IPS-18a (cell line): ENCODE measurements around the gene KLHL30.

Experiments used
- H3K27ac ChIP-seq: one replicate; pipeline ENCODE4 v1.5.1; 2013; ENCODE audit warnings: low read length
- H3K27me3 ChIP-seq: one replicate; pipeline ENCODE4 v1.6.1; 2013; ENCODE audit warnings: mild to moderate bottlenecking, low read length; ENCODE audit not compliant: control insufficient read depth, insufficient read depth
- H3K36me3 ChIP-seq: one replicate; pipeline ENCODE4 v1.6.1; 2013; ENCODE audit warnings: low read depth, low read length; ENCODE audit not compliant: control insufficient read depth
- H3K4me1 ChIP-seq: one replicate; pipeline ENCODE4 v1.6.1; 2013; ENCODE audit warnings: low read depth, low read length; ENCODE audit not compliant: control insufficient read depth
- H3K4me3 ChIP-seq: one replicate; pipeline ENCODE4 v1.5.1; 2013; ENCODE audit warnings: low read length
- H3K9ac ChIP-seq: one replicate; pipeline ENCODE4 v1.6.1; 2013; ENCODE audit warnings: mild to moderate bottlenecking, low read length, moderate library complexity
- H3K9me3 ChIP-seq: one replicate; pipeline ENCODE4 v1.6.1; 2013; ENCODE audit warnings: low read depth, low read length; ENCODE audit not compliant: control insufficient read depth

KLHL30 gene

GRCh38 chr2:238151628-238152235, 13.3 kb downstream of the KLHL30 start:
- Histone ChIP-seq H3K36me3 (no peaks in the 10 kb centered on the region), H3K27ac (no peak overlapping the region), H3K4me3 (no peak overlapping the region), H3K4me1 (no peaks in the 10 kb centered on the region), H3K27me3 (no peaks in the 10 kb centered on the region), H3K9me3 (no peaks in the 10 kb centered on the region), H3K9ac (no peak overlapping the region)

GRCh38 chr2:238152771-238153688, 14.6 kb downstream of the KLHL30 start:
- no peak overlapping the region for H3K9ac ChIP-seq

GRCh38 chr2:238154570-238154969, 16.1 kb downstream of the KLHL30 start:
- Histone ChIP-seq H3K27ac (no peak overlapping the region), H3K9me3 (no peaks in the 10 kb centered on the region), H3K27me3 (peaks cover 18% of the 10 kb centered on the region), H3K4me3 (no peak overlapping the region), H3K36me3 (no peaks in the 10 kb centered on the region), H3K9ac (no peak overlapping the region), H3K4me1 (no peaks in the 10 kb centered on the region)

More at GRCh38 chr2:238152771-238153688, 14.6 kb downstream of the KLHL30 start:
- Histone ChIP-seq H3K27ac (no peak overlapping the region), H3K36me3 (no peaks in the 10 kb centered on the region), H3K27me3 (peaks cover 8% of the 10 kb centered on the region), H3K4me1 (no peaks in the 10 kb centered on the region), H3K4me3 (no peak overlapping the region), H3K9me3 (no peaks in the 10 kb centered on the region)

- no peak overlapping the region for H3K4me3 ChIP-seq
- no peaks in the 10 kb centered on the region for H3K4me1 ChIP-seq
- H3K9ac ChIP-seq: no peak overlapping the region
- H3K27me3 ChIP-seq: peaks cover 24% of the 10 kb centered on the region
- H3K36me3 ChIP-seq: no peaks in the 10 kb centered on the region
- H3K27ac ChIP-seq: no peak overlapping the region
- H3K9me3 ChIP-seq: no peaks in the 10 kb centered on the region
Observed at GRCh38 chr2:238155051-238155760, 16.7 kb downstream of the KLHL30 start.

- Histone ChIP-seq H3K4me3 (no peak overlapping the region), H3K27ac (no peak overlapping the region), H3K36me3 (no peaks in the 10 kb centered on the region), H3K9me3 (no peaks in the 10 kb centered on the region), H3K27me3 (peaks cover 28% of the 10 kb centered on the region), H3K9ac (no peak overlapping the region), H3K4me1 (no peaks in the 10 kb centered on the region)
Observed at GRCh38 chr2:238155761-238156694, 17.6 kb downstream of the KLHL30 start.

DNA sequence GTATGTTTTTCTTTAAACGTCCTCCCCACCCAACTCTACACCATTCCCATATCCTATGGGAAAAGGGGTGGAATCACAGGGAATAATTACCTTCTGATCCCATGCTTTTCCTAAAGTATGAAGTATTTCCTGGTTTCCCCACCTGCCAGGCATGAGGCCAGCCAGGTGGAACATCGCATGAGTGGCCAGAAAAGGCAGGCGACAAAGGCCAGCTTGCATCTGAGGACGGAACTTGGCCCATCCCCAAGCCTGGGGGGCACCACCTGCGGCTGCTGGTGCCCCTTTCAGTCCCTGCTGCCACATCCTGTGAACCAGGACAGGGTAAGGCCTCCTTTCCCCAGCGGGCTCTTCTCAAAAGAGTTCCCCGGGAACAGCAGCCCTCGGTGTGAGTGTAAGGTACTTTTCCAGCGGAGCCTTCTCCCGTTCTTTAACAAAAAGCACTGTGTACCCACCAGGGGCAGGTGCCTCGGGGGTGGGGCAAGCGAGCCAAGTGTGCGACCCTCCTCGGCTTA, 19.1 kb downstream of the KLHL30 start:
- Histone ChIP-seq H3K27ac (no peak overlapping the region), H3K27me3 (peaks cover 37% of the 10 kb centered on the region), H3K4me1 (no peaks in the 10 kb centered on the region), H3K9me3 (no peaks in the 10 kb centered on the region), H3K36me3 (no peaks in the 10 kb centered on the region), H3K9ac (no peak overlapping the region), H3K4me3 (peak overlapping the region; percentile 66)

DNA sequence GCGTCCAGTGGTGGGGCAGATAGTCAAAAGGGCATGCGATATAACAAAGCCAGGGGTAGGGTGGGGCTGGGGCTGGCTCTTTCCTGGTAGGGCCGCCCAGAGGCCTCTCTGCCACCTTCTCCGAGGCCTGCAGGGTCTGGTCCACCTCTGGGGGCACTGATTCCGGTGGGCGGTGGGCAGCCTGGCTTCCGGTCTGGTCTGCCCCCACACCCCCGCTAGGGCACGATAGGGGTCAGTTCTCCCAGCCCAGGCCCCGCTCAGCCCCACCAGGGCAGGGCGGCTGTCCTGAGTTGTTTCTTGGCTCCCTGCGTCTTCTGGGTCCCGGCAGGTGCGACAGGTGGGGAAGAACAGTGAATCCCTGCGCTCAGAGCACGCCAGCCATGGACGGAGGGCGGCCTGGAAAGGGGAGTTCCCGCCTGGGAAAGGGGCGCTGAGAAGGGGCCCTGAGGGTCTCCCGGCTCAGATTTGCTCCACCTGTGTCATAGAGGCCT, 19.6 kb downstream of the KLHL30 start:
- no peak overlapping the region for H3K27ac ChIP-seq
- H3K36me3 ChIP-seq: no peaks in the 10 kb centered on the region
- H3K27me3 ChIP-seq: peaks cover 42% of the 10 kb centered on the region
- H3K4me3 ChIP-seq: peak overlapping the region; percentile 66
- H3K4me1 ChIP-seq: no peaks in the 10 kb centered on the region
- no peak overlapping the region for H3K9ac ChIP-seq
- H3K9me3 ChIP-seq: no peaks in the 10 kb centered on the region

GRCh38 chr2:238158509-238159070, 20.1 kb downstream of the KLHL30 start, which contains the start of gene ERFE:
Gene ERFE, plus strand, starts transcription at chr2:238158970. Its CDS starts 38 bp downstream, at chr2:238159008.
- peak within 1 kb of the TSS; percentile 66 for H3K4me3 ChIP-seq
- no peaks in the 10 kb centered on the region for H3K9me3 ChIP-seq
- peaks cover 48% of the 10 kb centered on the region for H3K27me3 ChIP-seq
- H3K9ac ChIP-seq: no peak within 1 kb of the TSS
- H3K4me1 ChIP-seq: no peaks in the 10 kb centered on the region
- no peak within 1 kb of the TSS for H3K27ac ChIP-seq
- H3K36me3 ChIP-seq: no peaks in the 10 kb centered on the region

DNA sequence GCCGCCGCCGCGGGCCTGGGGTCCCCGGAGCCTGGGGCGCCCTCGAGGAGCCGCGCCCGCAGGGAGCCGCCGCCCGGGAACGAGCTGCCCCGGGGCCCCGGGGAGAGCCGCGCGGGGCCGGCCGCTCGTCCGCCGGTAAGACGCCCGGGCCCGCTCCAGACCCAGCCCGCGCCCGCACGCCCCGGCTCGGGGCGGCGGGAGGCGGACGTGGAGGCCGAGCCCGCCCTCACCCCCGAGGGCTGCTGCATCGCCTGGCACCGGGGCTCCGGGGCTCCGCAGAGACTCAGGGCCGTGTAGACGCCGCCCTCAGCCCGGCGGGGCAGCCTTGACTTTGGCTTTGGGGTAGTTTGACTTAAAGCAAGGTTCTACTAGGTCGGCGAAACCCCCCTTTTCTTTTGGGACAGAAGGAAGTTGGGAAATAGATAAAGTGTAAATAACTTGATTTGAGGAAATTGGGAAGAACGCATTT, 20.6 kb downstream of the KLHL30 start:
- H3K27me3 ChIP-seq: peaks cover 53% of the 10 kb centered on the region
- H3K4me1 ChIP-seq: no peaks in the 10 kb centered on the region
- no peak overlapping the region for H3K27ac ChIP-seq
- no peaks in the 10 kb centered on the region for H3K36me3 ChIP-seq
- no peaks in the 10 kb centered on the region for H3K9me3 ChIP-seq
- H3K4me3 ChIP-seq: peak overlapping the region; percentile 47
- no peak overlapping the region for H3K9ac ChIP-seq

DNA sequence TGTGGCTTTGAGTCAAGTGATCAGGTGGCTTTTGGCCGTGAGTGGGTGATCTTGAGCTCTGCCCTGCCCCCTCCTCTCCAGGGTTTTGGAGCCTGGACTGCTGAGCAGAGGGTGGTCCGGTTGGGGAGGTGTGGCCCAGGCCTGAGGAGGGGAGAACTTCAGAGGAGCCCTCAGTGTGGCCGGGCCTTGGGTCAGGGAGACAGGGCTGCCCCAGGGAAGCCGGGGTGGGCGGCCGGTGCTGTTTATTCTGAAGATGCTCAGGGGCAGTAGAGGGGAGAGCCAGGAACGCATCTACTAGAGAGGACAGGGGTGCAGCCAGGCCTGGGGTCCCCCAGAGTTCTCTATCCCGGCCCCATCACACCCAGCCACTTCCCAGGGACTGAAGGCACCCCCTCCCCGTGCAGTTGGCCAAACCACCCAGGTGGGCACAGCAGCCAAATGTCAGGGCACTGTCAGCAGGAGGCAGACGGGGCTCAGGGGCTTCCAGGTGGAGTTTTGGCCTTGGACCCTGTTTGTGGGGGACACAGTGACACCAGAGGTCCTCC, 21.3 kb downstream of the KLHL30 start:
- no peaks in the 10 kb centered on the region for H3K36me3 ChIP-seq
- H3K27ac ChIP-seq: no peak overlapping the region
- H3K27me3 ChIP-seq: peaks cover 59% of the 10 kb centered on the region
- no peak overlapping the region for H3K9ac ChIP-seq
- H3K4me3 ChIP-seq: peak overlapping the region; percentile 47
- H3K9me3 ChIP-seq: no peaks in the 10 kb centered on the region
- no peaks in the 10 kb centered on the region for H3K4me1 ChIP-seq
